ENCODE measurements around the gene PAPLN. TPM values are rescaled to one million over a fixed set of nuclear protein-coding genes. Genes with fewer than 3 reads are reported as not detected.

PAPLN gene
- total and polyA plus RNA-seq, 7 donors = 0.26 to 0.79 (median 0.44) TPM

- Histone ChIP-seq H3K27me3 (ENCODE audit: insufficient read depth in 3 of 3, low read length in 2 of 3) (peaks cover 0 to 63% (median 25%) of the 10 kb centered on the region in 3 donors), H3K36me3 (ENCODE audit: insufficient read depth in 1 of 2, low read depth in 1 of 2) (no peaks in the 10 kb centered on the region), H3K27ac (no peak overlapping the region), H3K4me1 (peaks cover 15% of the 10 kb centered on the region), H3K9me3 (no peaks in the 10 kb centered on the region), H3K4me3 (peak overlapping the region; percentile 55)
- intact Hi-C loops (cut with DNase I) = no loop called here
- DNase-seq = no peak
- no peak for TF ChIP-seq CTCF (IDR thresholded peaks at IDR 0.05)
- 88 to 89% (median 88%) methylated on average over 11 of the region's 11 CpGs for WGBS, 3 donors
- ATAC-seq = peak in 1 of 4 donors; percentile 31
Observed at GRCh38 chr14:73238941-73239340, 1.6 kb downstream of the PAPLN start.

GRCh38 chr14:73239393-73240241, 2.3 kb downstream of the PAPLN start:
- TF ChIP-seq CTCF (IDR thresholded peaks at IDR 0.05) = no peak
- Histone ChIP-seq H3K4me1 (peaks cover 15% of the 10 kb centered on the region), H3K36me3 (ENCODE audit: insufficient read depth in 1 of 2, low read depth in 1 of 2) (no peaks in the 10 kb centered on the region), H3K27ac (no peak overlapping the region), H3K9me3 (no peaks in the 10 kb centered on the region), H3K27me3 (ENCODE audit: insufficient read depth in 3 of 3, low read length in 2 of 3) (peaks cover 0 to 64% (median 27%) of the 10 kb centered on the region in 3 donors), H3K4me3 (peak overlapping the region; percentile 55)
- peak; percentile 44 to 65 for DNase-seq
- intact Hi-C loops (cut with DNase I) = no loop called here
- 7 to 10% (median 9%) methylated on average over 44 to 48 of the region's 48 CpGs for WGBS, 3 donors
- peak in 3 of 4 donors; percentile 33 to 61 (median 55) for ATAC-seq

GRCh38 chr14:73240816-73241480, 3.6 kb downstream of the PAPLN start:
- Histone ChIP-seq H3K4me1 (peaks cover 15% of the 10 kb centered on the region), H3K27me3 (ENCODE audit: insufficient read depth in 3 of 3, low read length in 2 of 3) (peaks cover 0 to 78% (median 37%) of the 10 kb centered on the region in 3 donors), H3K4me3 (no peak overlapping the region), H3K9me3 (no peaks in the 10 kb centered on the region), H3K36me3 (ENCODE audit: insufficient read depth in 1 of 2, low read depth in 1 of 2) (no peaks in the 10 kb centered on the region), H3K27ac (no peak overlapping the region)
- no peak for TF ChIP-seq CTCF (IDR thresholded peaks at IDR 0.05)
- intact Hi-C loops (cut with DNase I) = no loop called here
- 76 to 88% (median 86%) methylated on average over 10 of the region's 10 CpGs for WGBS, 3 donors
- ATAC-seq = no peak
- no peak for DNase-seq

- H3K27me3 ChIP-seq (ENCODE audit: insufficient read depth in 3 of 3, low read length in 2 of 3) = peaks cover 0 to 82% (median 37%) of the 10 kb centered on the region in 3 donors
- ATAC-seq = no peak
- WGBS, 3 donors = 91 to 96% (median 93%) methylated on average over 19 of the region's 19 CpGs
- TF ChIP-seq CTCF (IDR thresholded peaks at IDR 0.05) = no peak
- no peak overlapping the region for H3K27ac ChIP-seq
- H3K4me1 ChIP-seq = peaks cover 15% of the 10 kb centered on the region
- no peaks in the 10 kb centered on the region for H3K9me3 ChIP-seq
- no peaks in the 10 kb centered on the region for H3K36me3 ChIP-seq (ENCODE audit: insufficient read depth in 1 of 2, low read depth in 1 of 2)
- H3K4me3 ChIP-seq = no peak overlapping the region
- DNase-seq = no peak
- intact Hi-C loops (cut with DNase I) = no loop called here
Observed at GRCh38 chr14:73241481-73242165, 4.3 kb downstream of the PAPLN start.

Data from psoas muscle (tissue), 8 donors.